ENCODE measurements around the gene F2RL1.
"Not testable (repeated sequence)": the region's sequence is repeated elsewhere in the genome, so short reads cannot be mapped to it uniquely, and the experiment has no call there.

F2RL1 gene

DNA sequence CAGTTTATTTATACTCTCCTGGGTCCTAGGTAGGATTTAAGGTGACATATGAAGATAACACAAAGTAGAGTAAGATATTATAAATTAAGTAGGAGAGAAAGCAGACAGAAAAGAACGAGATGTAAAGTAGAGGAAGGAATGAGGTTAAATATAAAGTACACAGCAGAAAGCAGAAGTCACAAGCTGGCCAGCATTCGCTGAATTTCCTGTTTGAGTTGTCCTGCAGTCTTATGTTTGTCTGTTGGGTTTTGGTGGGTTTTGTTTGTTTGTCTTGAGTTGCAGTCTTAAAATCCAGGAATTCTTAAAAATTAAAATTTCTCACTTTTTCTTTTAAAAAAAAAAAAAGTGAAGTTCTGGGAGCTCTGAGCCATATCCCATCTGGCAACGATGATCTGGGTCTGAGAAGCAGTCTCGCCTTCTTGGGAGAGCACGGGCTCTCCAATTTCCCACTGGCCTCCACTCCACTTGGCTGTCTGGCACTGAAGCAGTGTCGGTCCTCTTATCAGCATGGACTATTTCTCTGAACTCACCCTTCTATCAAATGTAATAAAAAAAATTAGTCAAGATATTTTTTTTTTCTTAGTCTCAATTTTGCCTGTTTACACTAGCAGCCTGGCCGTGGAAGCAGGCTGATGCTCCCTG, 33.0 kb downstream of the F2RL1 start:
- DNase-seq, result no peak

DNA sequence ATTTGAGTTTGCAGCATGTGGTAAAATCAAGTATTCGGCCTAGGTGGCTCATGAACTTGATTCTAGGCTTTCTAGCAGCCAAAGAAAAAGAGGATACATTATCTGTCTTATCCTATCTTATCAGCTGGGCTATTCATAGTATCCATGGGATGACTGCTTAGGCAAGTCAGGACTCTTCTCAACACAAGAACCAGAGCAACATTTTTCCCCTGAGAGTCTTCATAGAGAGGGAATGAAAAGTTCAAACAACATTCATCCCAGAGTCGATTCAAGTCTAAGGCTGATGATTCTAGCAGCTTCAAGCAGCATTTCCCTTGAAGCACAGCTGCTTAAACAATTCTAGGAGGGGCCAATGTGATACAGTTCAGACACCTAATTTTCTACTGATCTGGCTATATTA, 33.9 kb downstream of the F2RL1 start:
- no peak for DNase-seq

DNA sequence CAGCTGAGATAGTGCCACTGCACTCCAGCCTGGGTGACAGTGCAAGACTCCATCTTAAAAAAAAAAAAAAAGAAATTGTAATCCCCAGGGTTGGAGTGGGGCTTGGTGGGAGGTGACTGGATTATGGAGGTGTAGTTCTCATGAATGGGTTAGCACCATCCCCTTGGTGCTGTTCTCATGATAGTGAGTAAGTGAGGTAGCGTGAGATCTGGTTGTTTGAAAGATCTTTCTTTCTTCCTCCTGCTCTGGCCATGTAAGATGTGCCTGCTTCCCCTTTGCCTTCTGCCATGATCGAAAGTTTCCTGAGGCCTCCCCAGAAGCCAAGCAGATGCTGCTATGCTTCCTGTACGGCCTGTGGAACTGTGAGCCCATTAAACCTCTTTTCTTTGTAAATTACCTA, 34.9 kb downstream of the F2RL1 start:
- not testable (repeated sequence) for DNase-seq

DNA sequence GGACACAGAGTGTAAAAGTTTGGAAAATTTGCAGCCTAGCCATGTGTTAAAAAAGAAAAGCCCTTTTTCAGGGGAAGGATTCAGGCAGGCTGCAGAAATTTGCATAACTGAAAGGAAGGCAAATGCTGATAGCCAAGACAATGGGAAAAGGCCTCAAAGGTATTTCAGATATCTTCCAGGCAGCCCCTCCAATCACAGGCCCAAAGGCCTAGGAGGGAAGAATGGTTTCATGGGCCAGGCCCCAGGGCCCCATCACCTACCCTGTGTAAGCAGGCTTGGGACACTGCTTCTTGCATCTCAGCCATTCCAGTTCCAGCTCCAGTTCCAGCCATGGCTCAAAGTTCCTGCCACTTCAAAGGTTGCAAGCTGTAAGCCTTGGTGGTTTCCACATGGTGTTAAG, 35.8 kb downstream of the F2RL1 start:
- DNase-seq, result no peak

DNA sequence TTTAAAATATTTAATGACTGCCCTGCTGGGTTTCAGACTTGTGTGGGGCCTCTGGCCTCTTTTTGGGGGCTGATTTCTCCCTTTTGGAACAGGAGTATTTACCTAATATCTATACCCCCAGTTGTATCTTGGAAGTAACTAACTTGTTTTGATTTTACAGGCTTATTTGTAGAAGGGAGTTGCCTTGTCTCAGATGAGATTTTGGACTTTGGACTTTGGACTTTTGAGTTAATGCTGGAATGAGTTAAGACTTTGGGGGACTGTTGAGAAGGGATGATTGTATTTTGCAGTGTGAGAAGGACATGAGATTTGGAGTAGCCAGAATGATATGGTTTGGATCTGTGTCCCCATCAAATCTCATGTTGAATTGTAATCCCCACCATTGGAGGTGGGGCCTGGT, 36.7 kb downstream of the F2RL1 start:
- not testable (repeated sequence) for DNase-seq

DNA sequence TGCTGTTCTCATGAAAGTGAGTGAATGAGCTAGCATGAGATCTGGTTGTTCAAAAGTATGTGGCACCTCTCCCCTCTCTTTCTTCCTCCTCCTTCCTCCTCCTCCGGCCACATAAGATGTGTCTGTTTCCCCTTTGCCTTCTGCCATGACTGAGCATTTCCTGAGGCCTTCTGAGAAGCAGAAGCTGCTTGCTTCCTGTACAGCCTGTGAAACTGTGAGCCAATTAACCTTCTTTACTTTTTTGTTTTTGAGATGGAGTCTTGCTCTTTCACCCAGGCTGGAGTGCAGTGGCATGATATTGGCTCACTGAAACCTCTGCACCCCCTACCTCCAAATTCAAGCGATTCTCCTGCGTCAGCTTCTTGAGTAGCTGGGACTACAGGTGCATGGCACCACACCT, 37.1 kb downstream of the F2RL1 start:
- peak; percentile 66 for DNase-seq

DNA sequence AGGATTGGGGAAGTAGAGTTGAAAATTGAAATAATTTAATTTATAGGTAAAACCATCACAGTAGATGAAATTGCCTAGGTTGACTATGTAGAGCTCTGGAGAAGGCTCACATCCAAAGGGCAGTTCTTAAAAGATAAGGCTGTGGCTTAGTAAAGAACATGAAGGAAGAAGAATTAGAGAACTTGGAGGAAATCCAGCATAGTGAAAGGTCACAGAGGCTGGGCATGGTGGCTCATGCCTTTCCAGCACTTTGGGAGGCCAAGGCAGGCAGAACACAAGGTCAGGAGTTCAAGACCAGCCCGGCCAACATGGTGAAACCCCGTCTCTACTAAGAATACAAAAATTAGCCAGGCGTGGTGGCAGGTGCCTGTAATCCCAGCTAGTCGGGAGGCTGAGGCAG, 38.0 kb downstream of the F2RL1 start:
- not testable (repeated sequence) for DNase-seq

DNA sequence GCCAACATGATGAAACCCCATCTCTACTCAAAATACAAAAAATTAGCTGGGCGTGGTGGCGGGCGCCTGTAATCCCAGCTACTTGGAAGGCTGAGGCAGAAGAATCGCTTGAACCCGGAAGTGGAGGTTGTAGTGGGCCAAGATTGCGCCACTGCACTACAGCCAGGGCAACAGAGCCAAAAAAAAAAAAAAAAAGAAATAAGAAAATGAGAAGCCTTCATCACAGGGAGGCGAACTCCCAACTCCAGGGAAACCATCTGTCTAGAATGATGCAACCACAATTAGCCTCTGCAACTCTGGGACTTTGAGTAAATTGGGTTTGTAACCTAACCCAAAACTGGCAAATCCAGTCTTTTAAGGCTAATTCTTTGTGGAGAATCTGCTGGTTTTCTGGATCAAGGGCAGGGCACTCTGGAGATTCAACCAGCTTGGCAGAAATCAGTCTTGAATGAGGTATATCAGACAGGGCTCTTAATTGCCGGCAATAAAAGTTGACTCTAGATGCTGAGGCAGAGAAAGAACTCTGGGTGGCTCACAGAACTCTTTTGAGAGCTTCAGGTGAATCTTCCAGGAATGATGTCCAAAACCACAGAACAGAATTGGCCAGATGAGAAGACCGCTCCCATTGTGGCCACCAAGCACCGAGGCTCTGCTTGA, 40.9 kb downstream of the F2RL1 start:
- DNase-seq, result no peak

DNA sequence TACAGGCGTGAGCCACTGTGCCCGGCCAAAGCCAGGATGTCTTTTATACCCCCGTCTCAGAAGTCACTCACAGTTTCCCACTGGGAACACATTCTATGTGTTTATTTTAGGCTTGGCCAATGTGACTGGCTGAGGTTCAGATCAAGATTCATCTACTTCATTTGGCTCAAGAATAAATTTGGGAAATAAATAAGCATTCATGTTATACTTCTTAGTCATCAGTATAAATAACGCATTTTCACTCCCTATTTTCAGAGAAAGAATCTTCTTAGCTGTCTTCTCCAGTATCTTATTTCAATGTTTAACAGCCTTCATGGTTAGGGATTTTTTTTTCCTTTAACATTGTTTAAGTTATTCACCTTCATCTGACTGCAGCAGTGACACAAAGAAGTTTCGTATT, 42.8 kb downstream of the F2RL1 start:
- no peak for DNase-seq

DNA sequence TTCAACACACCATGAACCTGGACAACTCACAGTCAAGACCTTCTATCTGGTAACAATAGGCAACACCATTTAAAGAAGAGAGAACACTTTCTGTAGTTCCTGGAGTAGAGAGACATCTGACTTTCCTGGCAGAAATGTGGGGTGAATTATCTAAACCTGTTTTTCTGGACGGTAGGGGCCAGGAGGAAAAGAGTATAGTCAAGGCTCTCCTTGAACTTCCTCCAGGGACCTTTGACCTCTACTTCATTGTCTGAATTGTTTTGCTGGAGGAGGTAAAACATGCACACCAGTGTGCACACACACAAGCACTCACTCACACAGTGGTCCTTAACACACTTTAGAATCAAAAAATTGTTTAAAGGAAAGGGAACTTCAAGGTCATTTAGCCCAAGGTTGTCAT, 44.2 kb downstream of the F2RL1 start:
- DNase-seq, result no peak

DNA sequence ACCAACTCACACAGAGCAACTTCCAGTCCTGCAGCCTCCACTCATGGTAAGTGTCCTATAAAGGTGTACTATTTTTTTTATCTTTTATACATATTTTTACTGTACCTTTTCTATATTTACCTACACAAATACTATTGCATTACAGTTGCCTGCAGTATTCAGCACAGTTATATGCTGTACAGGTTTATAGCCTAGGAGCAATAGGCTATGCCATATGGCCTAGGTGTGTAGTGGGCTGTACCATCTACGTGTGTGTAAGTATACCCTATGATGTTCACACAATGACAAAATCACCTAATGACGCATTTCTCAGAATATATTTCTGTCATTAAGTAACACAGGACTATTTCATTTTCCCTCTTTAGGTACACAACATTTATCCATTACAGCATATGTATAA, 47.7 kb downstream of the F2RL1 start:
- DNase-seq, result no peak

DNA sequence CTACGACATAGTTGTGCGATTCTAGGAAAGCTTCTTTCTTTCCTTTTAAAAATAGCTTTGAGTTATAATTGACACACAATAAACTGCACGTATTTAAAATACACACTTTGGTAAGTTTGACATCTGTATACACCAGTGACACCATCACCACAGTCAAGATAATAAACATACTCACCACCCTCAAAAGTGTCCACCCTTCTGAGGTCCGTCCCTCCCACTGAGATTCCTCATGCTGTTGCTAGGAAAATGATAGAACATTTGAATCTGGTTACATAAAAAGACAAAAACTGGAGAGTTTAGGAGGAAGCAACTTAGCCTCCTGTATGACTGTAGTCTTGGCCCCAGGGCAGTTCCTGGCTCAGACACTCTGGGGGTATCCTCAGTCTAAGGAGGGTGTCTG, 48.2 kb downstream of the F2RL1 start:
- no peak for DNase-seq

DNA sequence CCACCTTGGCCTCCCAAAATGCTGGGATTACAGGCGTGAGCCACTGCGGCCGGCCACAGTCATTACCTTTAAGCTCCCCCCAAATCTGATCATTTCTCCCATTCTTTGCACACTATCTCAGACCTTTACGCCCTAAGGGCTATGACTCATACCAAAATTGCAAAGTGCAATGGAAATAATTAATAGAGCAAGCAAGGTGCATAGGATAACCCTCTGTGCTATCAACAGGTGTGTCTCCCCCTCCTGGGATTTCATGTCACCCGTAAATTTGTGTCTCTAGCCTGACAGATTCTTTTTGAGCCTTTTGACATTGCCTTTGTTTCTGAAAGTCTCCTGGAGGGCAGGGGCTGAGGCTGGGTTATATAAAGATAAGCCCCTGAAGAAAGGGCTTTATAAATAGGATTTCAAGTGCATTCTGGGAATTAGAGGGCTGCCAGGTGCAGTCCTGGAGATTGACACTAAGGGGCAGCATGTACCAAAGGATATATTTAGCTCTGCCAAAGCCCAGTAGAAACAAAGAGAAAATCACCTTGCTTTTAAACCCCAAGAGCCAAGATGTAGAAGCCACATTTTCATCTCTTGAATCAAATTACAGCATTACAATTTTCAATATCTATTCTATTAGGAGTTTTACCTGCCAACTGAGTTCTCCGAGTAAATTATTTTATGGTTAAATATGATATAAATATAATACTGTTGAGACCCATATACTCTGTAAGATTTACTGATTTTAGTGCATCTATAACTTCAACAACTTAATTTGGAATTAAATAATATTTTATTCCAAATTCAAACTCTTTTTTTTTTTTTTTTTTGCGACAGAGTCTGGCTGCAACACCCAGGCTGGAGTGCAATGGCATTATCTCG, 49.2 kb downstream of the F2RL1 start:
- DNase-seq, result peak; percentile 80

DNA sequence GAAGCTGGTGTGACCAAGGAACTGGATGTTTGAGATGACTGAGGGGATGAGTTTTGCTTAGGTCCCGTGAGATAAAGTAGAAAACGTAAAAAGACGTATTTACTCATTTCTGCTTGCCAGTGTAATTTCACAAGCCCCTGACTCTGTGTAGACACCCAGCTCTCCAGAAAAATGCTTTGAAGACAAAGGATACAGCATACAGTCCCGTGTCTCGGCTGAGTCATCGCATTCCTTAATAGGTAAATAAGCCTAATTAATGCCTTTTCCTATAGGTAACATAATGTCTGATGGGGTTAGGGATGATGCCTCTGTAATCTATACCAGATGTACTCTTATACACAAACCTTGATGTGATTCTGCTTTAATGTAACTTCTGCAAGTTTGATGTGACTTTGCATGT, 51.2 kb downstream of the F2RL1 start:
- DNase-seq, result no peak

DNA sequence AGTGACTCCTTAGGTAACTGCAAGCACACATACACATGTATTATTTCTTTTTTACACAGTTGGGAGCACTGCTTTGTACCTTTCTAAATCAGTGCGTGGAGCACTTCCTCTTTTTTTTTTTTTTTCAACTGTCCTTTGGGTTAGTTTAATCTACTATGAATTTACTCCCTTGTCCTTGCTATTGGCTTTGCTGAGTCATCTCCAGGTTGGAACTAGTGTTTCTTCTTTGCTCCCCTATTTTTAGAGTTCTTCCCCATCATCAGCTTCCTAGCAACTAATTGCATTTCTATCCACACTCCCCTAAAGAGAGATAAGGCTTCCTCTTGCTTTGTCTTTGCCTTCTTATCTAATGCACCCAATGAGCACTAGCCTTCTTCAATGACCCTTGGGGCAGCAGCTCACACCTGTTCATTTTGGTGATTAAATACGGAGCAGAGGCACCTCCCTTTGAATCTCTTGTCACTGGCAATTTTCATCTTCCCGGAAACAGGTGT, 55.3 kb downstream of the F2RL1 start:
- DNase-seq, result no peak

Measured in activated CD8-positive, alpha-beta memory T cell treated with anti-CD3 and anti-CD28 coated beads for 24 hours (primary cell).